CD8-positive, alpha-beta memory T cell (primary cell): ENCODE measurements around the gene NALCN. TPM values are rescaled to one million over a fixed set of nuclear protein-coding genes. Genes with fewer than 3 reads are reported as not detected.

Experiments used
- CTCF ChIA-PET: fragments of 350-600 bp; sonication (Branson Sonifier 250); formaldehyde crosslinking; loops from one replicate; lab custom pipeline; 2021; ENCODE audit warnings: antibody characterized with exemption; lab: Charles Lee
- POLR2A ChIA-PET: fragments of 350-600 bp; sonication (Branson Sonifier 250); formaldehyde crosslinking; loops from one replicate; lab custom pipeline; 2021; ENCODE audit warnings: antibody characterized with exemption; lab: Charles Lee
- DNase-seq, 5 donors: peaks; one replicate each; pipeline versions ENCODE4 v3.0.0 to v3.0.0-alpha.2; 2020 to 2022; ENCODE audit warnings: mixed read lengths in 1 of 5
- H3K27ac ChIP-seq: one replicate; pipeline ENCODE4 v1.7.0; 2013; ENCODE audit warnings: low read depth, mild to moderate bottlenecking, low read length, moderate library complexity
- H3K27me3 ChIP-seq: 2 replicates; pipeline ENCODE4 v1.7.0; 2013; ENCODE audit warnings: low read length, mild to moderate bottlenecking; ENCODE audit not compliant: insufficient read depth, poor library complexity, severe bottlenecking
- H3K36me3 ChIP-seq: 2 replicates; pipeline ENCODE4 v1.7.0; 2013; ENCODE audit warnings: mild to moderate bottlenecking, low read length, moderate library complexity; ENCODE audit not compliant: insufficient read depth
- H3K4me1 ChIP-seq: 2 replicates; pipeline ENCODE4 v1.7.0; 2013; ENCODE audit warnings: mild to moderate bottlenecking, low read length, moderate library complexity; ENCODE audit not compliant: insufficient read depth
- H3K4me3 ChIP-seq: 2 replicates; pipeline ENCODE4 v1.7.0; 2013; ENCODE audit warnings: mild to moderate bottlenecking, low read length
- H3K9me3 ChIP-seq: 2 replicates; pipeline ENCODE4 v1.7.0; 2013; ENCODE audit warnings: mild to moderate bottlenecking, low read length
- H3K27ac Mint-ChIP-seq, 8 donors: one replicate each; pipeline ENCODE4 v1.8.0; 2020 to 2021; ENCODE audit warnings: mixed read lengths in 8 of 8, mild to moderate bottlenecking in 6 of 8, inconsistent platforms in 3 of 8, moderate library complexity in 3 of 8
- H3K27me3 Mint-ChIP-seq, 2 donors: one replicate each; pipeline ENCODE4 v1.8.0; 2020 to 2021; ENCODE audit warnings: mixed read lengths in 2 of 2, mild to moderate bottlenecking in 1 of 2, moderate library complexity in 1 of 2
- H3K36me3 Mint-ChIP-seq, 3 donors: one replicate each; pipeline ENCODE4 v1.8.0; 2020 to 2021; ENCODE audit warnings: mixed read lengths in 3 of 3, inconsistent platforms in 1 of 3, mild to moderate bottlenecking in 1 of 3
- H3K4me1 Mint-ChIP-seq, 3 donors: one replicate each; pipeline ENCODE4 v1.8.0; 2020 to 2021; ENCODE audit warnings: mixed read lengths in 3 of 3, inconsistent platforms in 1 of 3, mild to moderate bottlenecking in 1 of 3
- H3K4me3 Mint-ChIP-seq, 7 donors: one replicate each; pipeline ENCODE4 v1.8.0; 2020 to 2021; ENCODE audit warnings: mixed read lengths in 7 of 7, mild to moderate bottlenecking in 6 of 7, moderate library complexity in 4 of 7, inconsistent platforms in 2 of 7
- H3K9me3 Mint-ChIP-seq, 5 donors: one replicate each; pipeline ENCODE4 v1.8.0; 2020 to 2022; ENCODE audit warnings: mixed read lengths in 5 of 5, mild to moderate bottlenecking in 3 of 5, moderate library complexity in 2 of 5, inconsistent platforms in 1 of 5
- polyA plus RNA-seq: library from polyadenylated mRNA; unstranded; fragments of 300-500 nt; fragmentation: Illumina TruSeq; gene quantifications from one replicate; pipeline ENCODE4 v1.2.3, GENCODE V29; 2021
- total RNA-seq, 2 experiments: library from RNA; stranded (reverse); gene quantifications; one replicate each; pipeline ENCODE4 v1.2.3, GENCODE V29; 2021

The NALCN gene
- total and polyA plus RNA-seq, 3 experiments from 2014 or later = not detected

GRCh38 chr13:101170306-101170705, 246.0 kb downstream of the NALCN start:
- ChIA-PET POLR2A (no interaction called here), CTCF (interaction anchor here (1.1 kb wide), 1 partner anchor 25 kb away, joined by 3 read pairs; no protein-coding TSS in a partner anchor)
- Histone ChIP-seq H3K4me3 (no peak overlapping the region), H3K27ac (no peak overlapping the region), H3K9me3 (no peaks in the 10 kb centered on the region), H3K36me3 (no peaks in the 10 kb centered on the region), H3K27me3 (no peaks in the 10 kb centered on the region), H3K4me1 (no peaks in the 10 kb centered on the region)
- Mint-ChIP-seq H3K4me3 (no peak overlapping the region), H3K36me3 (no peaks in the 10 kb centered on the region), H3K27me3 (no peaks in the 10 kb centered on the region), H3K4me1 (no peaks in the 10 kb centered on the region), H3K9me3 (no peaks in the 10 kb centered on the region), H3K27ac (no peak overlapping the region)
- no peak for DNase-seq

- H3K27ac Mint-ChIP-seq = no peak overlapping the region
- H3K4me3 Mint-ChIP-seq = no peak overlapping the region
- no peaks in the 10 kb centered on the region for H3K9me3 ChIP-seq
- ChIA-PET CTCF (interaction anchor here (1.3 kb wide), 1 partner anchor 12 kb away, joined by 4 read pairs; no protein-coding TSS in a partner anchor), POLR2A (no interaction called here)
- peaks cover 7 to 27% of the 10 kb centered on the region in 2 donors for H3K27me3 Mint-ChIP-seq
- no peaks in the 10 kb centered on the region for H3K4me1 Mint-ChIP-seq
- no peaks in the 10 kb centered on the region for H3K36me3 ChIP-seq
- H3K4me3 ChIP-seq = no peak overlapping the region
- H3K27me3 ChIP-seq = no peaks in the 10 kb centered on the region
- no peak overlapping the region for H3K27ac ChIP-seq
- no peak for DNase-seq
- H3K4me1 ChIP-seq = no peaks in the 10 kb centered on the region
- no peaks in the 10 kb centered on the region for H3K36me3 Mint-ChIP-seq
- H3K9me3 Mint-ChIP-seq = no peaks in the 10 kb centered on the region
Observed at GRCh38 chr13:101157261-101157660, 259.0 kb downstream of the NALCN start.

- DNase-seq = no peak
- Mint-ChIP-seq H3K36me3 (no peaks in the 10 kb centered on the region), H3K9me3 (no peaks in the 10 kb centered on the region), H3K4me3 (no peak overlapping the region), H3K4me1 (no peaks in the 10 kb centered on the region), H3K27ac (no peak overlapping the region), H3K27me3 (peaks cover 7 to 31% of the 10 kb centered on the region in 2 donors)
- POLR2A ChIA-PET = no interaction called here
- Histone ChIP-seq H3K9me3 (no peaks in the 10 kb centered on the region), H3K4me3 (no peak overlapping the region), H3K4me1 (no peaks in the 10 kb centered on the region), H3K27ac (no peak overlapping the region), H3K36me3 (no peaks in the 10 kb centered on the region), H3K27me3 (no peaks in the 10 kb centered on the region)
- CTCF ChIA-PET = interaction anchor here (1.9 kb wide), 1 partner anchor 11 kb away, joined by 8 read pairs; no protein-coding TSS in a partner anchor
Observed at GRCh38 chr13:101155920-101156319, 260.4 kb downstream of the NALCN start.

- no peaks in the 10 kb centered on the region for H3K9me3 Mint-ChIP-seq
- no peak overlapping the region for H3K27ac ChIP-seq
- H3K27me3 ChIP-seq = no peaks in the 10 kb centered on the region
- H3K36me3 Mint-ChIP-seq = no peaks in the 10 kb centered on the region
- POLR2A ChIA-PET = no interaction called here
- H3K4me3 ChIP-seq = no peak overlapping the region
- CTCF ChIA-PET = no interaction called here
- H3K27ac Mint-ChIP-seq = no peak overlapping the region
- H3K36me3 ChIP-seq = no peaks in the 10 kb centered on the region
- H3K4me3 Mint-ChIP-seq = no peak overlapping the region
- H3K4me1 ChIP-seq = no peaks in the 10 kb centered on the region
- H3K4me1 Mint-ChIP-seq = no peaks in the 10 kb centered on the region
- no peak for DNase-seq
- no peaks in the 10 kb centered on the region for H3K9me3 ChIP-seq
- H3K27me3 Mint-ChIP-seq = peaks cover 12 to 44% of the 10 kb centered on the region in 2 donors
Observed at GRCh38 chr13:101152184-101152583, 264.1 kb downstream of the NALCN start.

- no peaks in the 10 kb centered on the region for H3K9me3 Mint-ChIP-seq
- H3K4me3 Mint-ChIP-seq = no peak overlapping the region
- CTCF ChIA-PET = no interaction called here
- Histone ChIP-seq H3K4me1 (no peaks in the 10 kb centered on the region), H3K27ac (no peak overlapping the region), H3K4me3 (no peak overlapping the region), H3K36me3 (no peaks in the 10 kb centered on the region), H3K9me3 (no peaks in the 10 kb centered on the region), H3K27me3 (no peaks in the 10 kb centered on the region)
- no peak for DNase-seq
- POLR2A ChIA-PET = no interaction called here
- no peaks in the 10 kb centered on the region for H3K4me1 Mint-ChIP-seq
- no peaks in the 10 kb centered on the region for H3K36me3 Mint-ChIP-seq
- H3K27ac Mint-ChIP-seq = no peak overlapping the region
- peaks cover 11 to 44% of the 10 kb centered on the region in 2 donors for H3K27me3 Mint-ChIP-seq
Observed at GRCh38 chr13:101150998-101151397, 265.3 kb downstream of the NALCN start.

- CTCF ChIA-PET = no interaction called here
Observed at GRCh38 chr13:101149735-101150384, 266.4 kb downstream of the NALCN start.

GRCh38 chr13:101146101-101146898, 270.0 kb downstream of the NALCN start:
- DNase-seq = no peak
- Histone ChIP-seq H3K27me3 (no peaks in the 10 kb centered on the region), H3K4me3 (no peak overlapping the region), H3K27ac (no peak overlapping the region), H3K36me3 (no peaks in the 10 kb centered on the region), H3K4me1 (no peaks in the 10 kb centered on the region), H3K9me3 (no peaks in the 10 kb centered on the region)
- H3K27ac Mint-ChIP-seq = no peak overlapping the region
- H3K4me3 Mint-ChIP-seq = no peak overlapping the region
- H3K9me3 Mint-ChIP-seq = no peaks in the 10 kb centered on the region
- POLR2A ChIA-PET = no interaction called here
- H3K27me3 Mint-ChIP-seq = peaks cover 18 to 38% of the 10 kb centered on the region in 2 donors
- no peaks in the 10 kb centered on the region for H3K4me1 Mint-ChIP-seq
- CTCF ChIA-PET = interaction anchor here (1.8 kb wide), 1 partner anchor 611 kb away, joined by 7 read pairs; no protein-coding TSS in a partner anchor
- H3K36me3 Mint-ChIP-seq = no peaks in the 10 kb centered on the region

More at GRCh38 chr13:101149735-101150384, 266.4 kb downstream of the NALCN start:
- Histone ChIP-seq H3K9me3 (no peaks in the 10 kb centered on the region), H3K4me1 (no peaks in the 10 kb centered on the region), H3K27ac (no peak overlapping the region), H3K4me3 (no peak overlapping the region), H3K36me3 (no peaks in the 10 kb centered on the region), H3K27me3 (no peaks in the 10 kb centered on the region)
- H3K4me3 Mint-ChIP-seq = no peak overlapping the region
- H3K27ac Mint-ChIP-seq = no peak overlapping the region
- no peaks in the 10 kb centered on the region for H3K4me1 Mint-ChIP-seq
- no peaks in the 10 kb centered on the region for H3K36me3 Mint-ChIP-seq
- no peak for DNase-seq
- H3K27me3 Mint-ChIP-seq = peaks cover 14 to 39% of the 10 kb centered on the region in 2 donors
- POLR2A ChIA-PET = no interaction called here
- no peaks in the 10 kb centered on the region for H3K9me3 Mint-ChIP-seq

- H3K4me1 Mint-ChIP-seq = no peaks in the 10 kb centered on the region
- Histone ChIP-seq H3K27me3 (no peaks in the 10 kb centered on the region), H3K4me3 (no peak overlapping the region), H3K36me3 (no peaks in the 10 kb centered on the region), H3K9me3 (no peaks in the 10 kb centered on the region), H3K4me1 (no peaks in the 10 kb centered on the region), H3K27ac (no peak overlapping the region)
- H3K27ac Mint-ChIP-seq = no peak overlapping the region
- H3K36me3 Mint-ChIP-seq = no peaks in the 10 kb centered on the region
- H3K4me3 Mint-ChIP-seq = no peak overlapping the region
- ChIA-PET CTCF (interaction anchor here (0.7 to 1.8 kb wide), 11 partner anchors 11 to 1412 kb away, joined by 3 to 9 read pairs (median 4); no protein-coding TSS in a partner anchor), POLR2A (no interaction called here)
- H3K9me3 Mint-ChIP-seq = no peaks in the 10 kb centered on the region
- peak in 2 of 5 donors; percentile 7 to 34 for DNase-seq
- H3K27me3 Mint-ChIP-seq = peaks cover 19 to 45% of the 10 kb centered on the region in 2 donors
Observed at GRCh38 chr13:101144808-101145419, 271.4 kb downstream of the NALCN start.
